Testis (tissue), 2 donors: ENCODE measurements around the gene PRMT6.

Source experiments
- POLR2A ChIP-seq: fragments of 450-650 bp; IDR thresholded peaks from one replicate; pipeline ENCODE4 v1.6.1; 2017; ENCODE audit warnings: antibody characterized with exemption, mild to moderate bottlenecking, moderate library complexity
- TF ChIP-seq, protein P1 (sequence below), 3 experiments: fragments of 450-650 bp in 2 of 3; fragments of 200-600 bp in 1 of 3; sonication (generic) in 1 of 3; IDR thresholded peaks; one replicate each; pipeline ENCODE4 v1.5.1; 2016 to 2019; ENCODE audit warnings: antibody characterized with exemption in 3 of 3, mild to moderate bottlenecking in 2 of 3, moderate library complexity in 1 of 3

DNA sequence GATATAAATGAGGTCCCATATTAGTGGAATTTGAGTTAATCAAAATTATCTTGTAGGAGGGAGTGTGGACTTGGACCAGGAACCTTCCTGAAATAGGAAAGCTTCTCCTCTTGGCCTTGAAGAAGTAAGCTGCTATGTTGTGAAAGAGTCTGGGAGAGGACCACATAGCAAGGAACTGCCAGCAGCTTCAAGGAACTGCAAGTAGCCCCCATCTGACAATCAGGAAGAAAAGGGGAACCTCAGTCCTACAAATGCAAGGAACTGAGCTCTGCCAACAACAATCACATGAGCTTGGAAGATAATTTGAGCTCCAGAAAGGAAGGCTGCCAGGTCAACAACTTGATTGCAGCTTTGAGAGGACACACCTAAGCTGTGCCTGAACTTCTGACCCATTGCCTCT lies 8.2 kb upstream of the PRMT6 start:
- TF ChIP-seq, protein P1, sequence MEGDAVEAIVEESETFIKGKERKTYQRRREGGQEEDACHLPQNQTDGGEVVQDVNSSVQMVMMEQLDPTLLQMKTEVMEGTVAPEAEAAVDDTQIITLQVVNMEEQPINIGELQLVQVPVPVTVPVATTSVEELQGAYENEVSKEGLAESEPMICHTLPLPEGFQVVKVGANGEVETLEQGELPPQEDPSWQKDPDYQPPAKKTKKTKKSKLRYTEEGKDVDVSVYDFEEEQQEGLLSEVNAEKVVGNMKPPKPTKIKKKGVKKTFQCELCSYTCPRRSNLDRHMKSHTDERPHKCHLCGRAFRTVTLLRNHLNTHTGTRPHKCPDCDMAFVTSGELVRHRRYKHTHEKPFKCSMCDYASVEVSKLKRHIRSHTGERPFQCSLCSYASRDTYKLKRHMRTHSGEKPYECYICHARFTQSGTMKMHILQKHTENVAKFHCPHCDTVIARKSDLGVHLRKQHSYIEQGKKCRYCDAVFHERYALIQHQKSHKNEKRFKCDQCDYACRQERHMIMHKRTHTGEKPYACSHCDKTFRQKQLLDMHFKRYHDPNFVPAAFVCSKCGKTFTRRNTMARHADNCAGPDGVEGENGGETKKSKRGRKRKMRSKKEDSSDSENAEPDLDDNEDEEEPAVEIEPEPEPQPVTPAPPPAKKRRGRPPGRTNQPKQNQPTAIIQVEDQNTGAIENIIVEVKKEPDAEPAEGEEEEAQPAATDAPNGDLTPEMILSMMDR (IDR thresholded peaks at IDR 0.05), result no peak
- no peak for TF ChIP-seq POLR2A
